NCI-H2081 treated with DMSO at 0.1 percent for 48 hours (cell line): Measurements from ENCODE around the gene CDY1.
"Not testable (repeated sequence)": the region's sequence is repeated elsewhere in the genome, so short reads cannot be mapped to it uniquely, and the experiment has no call there.

Source experiments
- DNase-seq: peaks from one replicate; lab custom pipeline; 2025; lab: John Stamatoyannopoulos, UW

The CDY1 gene, protein sequence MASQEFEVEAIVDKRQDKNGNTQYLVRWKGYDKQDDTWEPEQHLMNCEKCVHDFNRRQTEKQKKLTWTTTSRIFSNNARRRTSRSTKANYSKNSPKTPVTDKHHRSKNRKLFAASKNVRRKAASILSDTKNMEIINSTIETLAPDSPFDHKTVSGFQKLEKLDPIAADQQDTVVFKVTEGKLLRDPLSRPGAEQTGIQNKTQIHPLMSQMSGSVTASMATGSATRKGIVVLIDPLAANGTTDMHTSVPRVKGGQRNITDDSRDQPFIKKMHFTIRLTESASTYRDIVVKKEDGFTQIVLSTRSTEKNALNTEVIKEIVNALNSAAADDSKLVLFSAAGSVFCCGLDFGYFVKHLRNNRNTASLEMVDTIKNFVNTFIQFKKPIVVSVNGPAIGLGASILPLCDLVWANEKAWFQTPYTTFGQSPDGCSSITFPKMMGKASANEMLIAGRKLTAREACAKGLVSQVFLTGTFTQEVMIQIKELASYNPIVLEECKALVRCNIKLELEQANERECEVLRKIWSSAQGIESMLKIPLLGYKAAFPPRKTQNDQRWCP

DNA sequence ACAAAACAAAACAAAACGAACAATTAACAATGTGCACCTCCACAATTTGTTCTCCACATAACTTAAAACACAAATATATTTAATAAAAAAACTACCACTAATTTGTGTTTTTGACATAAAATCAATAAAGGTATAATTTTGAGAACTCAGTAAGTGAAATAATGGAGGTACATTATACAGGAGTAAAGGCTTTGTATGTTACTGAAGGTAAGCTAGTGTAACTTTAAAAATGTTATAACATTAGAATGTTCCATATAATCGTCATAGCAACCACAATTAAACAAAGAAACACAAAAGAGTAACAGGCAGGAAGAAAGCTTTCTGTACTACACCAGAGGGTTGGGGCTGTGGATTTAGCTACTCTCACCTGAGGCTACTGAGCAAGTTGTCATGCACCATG lies at the start of gene CDY1:
Gene CDY1 (plus strand): TSS at position 301 of the 400 bp plus-strand sequence. CDS start 326 bp downstream, outside the sequence.
- DNase-seq = not testable (repeated sequence)

DNA sequence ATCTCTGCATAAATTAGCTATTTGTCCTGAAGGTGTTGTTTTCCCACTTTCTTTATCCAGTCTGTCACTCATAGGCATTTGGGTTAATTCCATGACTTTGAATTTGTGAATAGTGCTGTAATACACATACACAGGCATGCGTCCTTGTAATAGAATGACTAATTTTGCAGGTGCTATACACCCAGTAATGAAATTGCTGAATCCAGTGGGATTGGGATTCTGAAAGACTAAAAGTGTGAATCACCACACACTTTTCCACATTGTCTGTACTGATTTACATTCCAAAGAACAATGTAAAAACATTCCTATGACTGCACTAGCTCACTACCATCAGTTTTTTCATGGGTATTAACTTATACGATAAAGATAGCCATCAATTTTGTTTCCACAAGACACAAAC lies 28.6 kb upstream of the CDY1 start:
- not testable (repeated sequence) for DNase-seq

DNA sequence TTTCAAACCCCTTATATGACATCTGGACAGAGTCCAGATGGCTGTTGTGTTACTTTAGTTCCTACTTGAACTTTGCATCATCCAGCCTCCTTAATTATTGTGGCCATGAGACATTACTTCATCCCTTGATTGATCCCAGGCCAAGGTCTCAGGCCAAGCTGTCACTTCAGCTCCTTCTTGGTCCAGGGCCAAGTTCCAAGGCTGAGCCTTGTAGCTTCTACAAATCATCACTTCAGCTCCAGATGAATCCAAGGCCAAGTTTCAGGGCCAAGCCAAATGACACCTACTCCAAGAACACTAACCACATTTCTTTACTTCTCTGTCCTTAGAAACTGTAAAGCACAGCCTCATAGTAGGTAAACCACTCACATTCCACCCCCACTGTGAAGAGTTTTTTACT lies 1.7 kb upstream of the CDY1 start:
- not testable (repeated sequence) for DNase-seq

DNA sequence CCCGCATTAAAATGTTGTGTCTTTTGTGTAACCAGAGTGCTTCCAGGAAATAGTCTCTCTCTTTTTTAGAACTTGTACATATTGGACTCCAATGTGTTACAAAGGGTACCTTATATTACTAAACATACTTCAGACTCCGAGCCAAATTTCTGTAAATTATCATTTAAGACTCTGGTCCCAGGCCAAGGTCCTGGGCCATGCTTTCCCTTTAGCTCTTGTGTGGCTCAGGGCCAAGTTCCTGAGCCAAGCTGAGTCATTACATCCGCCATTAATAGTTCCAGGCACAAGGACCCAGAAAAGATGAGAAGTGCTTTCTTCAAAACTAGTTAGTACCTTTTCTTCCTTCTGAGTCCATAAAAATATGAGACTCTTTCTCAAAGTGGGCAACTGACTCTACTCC lies 4.6 kb downstream of the CDY1 start:
- not testable (repeated sequence) for DNase-seq

DNA sequence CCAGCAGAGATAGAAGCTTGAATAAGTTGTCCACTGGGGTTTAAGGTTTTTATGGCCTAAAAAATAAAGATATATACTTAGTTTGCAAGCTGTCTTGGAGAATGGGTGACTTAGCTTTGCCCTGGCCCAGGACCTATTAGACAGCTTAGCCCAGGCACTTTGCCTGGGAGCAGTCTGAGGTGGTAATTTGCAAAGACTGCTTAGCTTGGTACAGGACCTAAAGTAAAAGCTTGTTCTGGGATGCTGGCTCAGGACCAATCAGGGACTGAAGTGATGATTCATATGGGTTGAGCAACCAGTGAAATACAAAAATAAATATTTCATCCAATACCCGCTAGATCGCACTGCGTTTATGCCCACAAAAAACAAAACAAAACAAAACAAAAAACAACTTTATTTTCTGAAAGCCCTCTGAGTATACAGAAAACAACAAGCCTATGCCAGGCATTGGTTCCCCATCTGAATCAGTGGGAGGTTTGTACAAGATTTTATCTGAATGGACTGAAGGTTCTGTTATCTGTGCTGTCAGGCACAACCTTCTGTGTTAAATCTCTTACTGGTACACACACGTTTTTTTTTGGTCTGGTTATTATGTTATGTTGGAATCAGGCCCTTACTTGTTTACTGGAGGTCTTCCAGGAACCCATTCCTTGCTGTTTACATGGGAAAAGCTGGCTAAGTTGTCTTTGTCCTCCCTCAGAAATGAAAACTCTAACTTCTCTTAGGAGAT lies 8.6 kb downstream of the CDY1 start:
- not testable (repeated sequence) for DNase-seq

DNA sequence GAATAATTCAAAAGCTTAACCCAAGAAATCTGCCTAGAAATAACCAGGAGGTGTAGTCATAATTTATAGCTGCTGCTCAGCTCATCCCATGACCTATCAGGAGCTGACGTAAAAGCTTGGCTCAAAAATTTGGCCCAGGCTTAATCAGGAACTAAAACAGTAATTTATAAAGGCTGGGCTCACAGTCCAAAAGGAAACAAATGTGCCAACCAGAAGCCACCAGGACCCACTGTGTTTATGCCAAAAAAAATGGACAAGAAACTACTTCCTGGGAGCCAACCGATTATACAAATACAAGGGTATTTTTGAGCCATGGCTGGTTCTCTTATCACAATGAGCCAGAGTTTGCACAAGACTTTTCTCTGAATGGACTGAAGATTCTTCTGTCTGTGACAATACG lies 17.9 kb downstream of the CDY1 start:
- not testable (repeated sequence) for DNase-seq

DNA sequence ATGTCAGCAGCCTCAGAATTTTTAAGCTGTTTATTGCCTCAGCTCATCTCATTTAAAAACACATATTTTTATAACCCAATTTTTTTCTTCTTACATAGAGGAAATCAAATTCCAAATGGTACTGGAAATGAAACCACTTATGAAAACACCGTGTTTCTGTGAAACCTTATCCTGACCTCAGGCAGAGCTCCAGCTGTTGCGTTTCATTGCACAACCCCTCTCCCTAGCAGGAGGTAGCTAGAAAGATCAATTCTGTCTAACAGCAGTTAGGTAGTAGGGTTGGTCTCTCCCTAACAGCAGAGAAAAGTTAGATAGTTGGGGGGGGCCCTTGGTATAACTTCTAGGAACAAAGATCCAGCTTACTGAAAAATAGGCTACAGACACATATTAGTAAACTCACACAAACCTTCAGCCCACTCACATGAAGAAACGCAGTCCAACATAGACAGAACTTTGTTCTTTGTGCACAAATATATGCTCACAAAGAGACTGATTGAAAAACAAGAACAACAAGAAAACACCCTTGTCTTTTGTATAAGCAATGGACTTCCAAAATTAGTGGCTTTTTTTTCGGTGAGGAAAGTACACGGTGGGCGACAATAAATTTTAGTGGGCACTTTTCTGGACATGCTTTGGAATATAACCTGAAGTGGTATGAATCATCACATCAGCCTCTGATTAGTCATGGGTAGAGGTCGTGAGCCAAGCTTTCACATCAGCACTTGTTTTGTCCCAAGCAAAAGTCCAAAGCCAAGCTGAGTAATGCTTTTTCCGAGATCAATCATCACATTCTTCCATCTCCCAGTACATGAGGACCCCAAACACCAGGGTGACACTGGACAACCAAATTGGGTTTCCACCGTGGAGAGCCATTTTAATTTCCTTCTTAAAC lies 21.4 kb downstream of the CDY1 start:
- DNase-seq = not testable (repeated sequence)
